ENCODE data around the gene C3orf18.

Gene C3orf18

GRCh38 chr3:50549226-50549625 lies 18.3 kb downstream of the C3orf18 start:
- DNase-seq = no peak

- no peak for DNase-seq
Measured at GRCh38 chr3:50545781-50546180, 21.8 kb downstream of the C3orf18 start.

GRCh38 chr3:50542177-50543034 lies 25.1 kb downstream of the C3orf18 start:
- peak; percentile 59 for DNase-seq

DNA sequence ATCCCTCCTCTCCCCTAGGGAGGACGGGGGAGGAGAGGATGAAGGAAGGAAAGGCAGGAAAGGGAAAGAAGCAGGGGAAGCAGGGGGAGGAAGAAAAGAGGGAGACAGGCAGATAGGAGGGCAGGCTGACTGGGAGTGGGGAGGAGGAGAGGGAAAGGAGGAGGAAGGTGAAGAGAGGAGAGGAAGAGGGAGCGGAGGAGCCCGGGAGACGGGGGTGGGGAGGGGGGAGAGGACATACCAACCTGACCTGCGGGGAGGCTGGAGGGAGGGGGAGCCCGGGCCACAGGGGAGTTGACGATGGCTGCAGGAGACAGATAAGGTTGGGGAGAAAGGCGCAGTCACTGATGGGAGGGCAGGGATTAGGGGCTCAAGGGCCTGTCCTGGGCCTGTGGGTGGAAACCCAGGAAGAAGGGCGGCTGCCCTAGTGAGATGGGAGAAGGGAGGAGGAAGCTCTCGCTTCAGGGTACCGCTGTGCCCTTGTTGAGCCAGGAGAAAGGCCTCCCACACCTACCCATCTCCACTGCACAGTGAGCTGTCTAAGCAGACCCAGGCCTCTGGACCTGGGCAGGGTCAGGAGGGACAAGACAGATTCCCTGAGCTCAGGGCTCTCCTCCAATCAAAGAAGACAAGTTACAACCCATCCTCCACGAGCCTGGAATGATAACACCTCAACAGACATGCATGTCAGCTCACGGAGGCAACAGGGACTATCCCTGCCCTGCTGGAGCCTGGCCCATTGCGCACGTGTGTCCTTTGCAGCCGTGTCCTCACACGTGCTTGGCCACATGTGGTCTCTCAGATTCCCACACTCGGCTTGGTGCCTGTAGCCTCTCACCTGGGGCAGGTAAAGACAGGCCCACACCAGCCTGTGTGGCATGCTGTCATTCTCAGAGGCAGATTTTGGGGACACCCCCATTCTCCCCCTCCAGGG lies 27.9 kb downstream of the C3orf18 start:
- no peak for DNase-seq

- DNase-seq = no peak
Measured at GRCh38 chr3:50537421-50538129, 30.0 kb downstream of the C3orf18 start.

GRCh38 chr3:50536471-50537180 lies 30.9 kb downstream of the C3orf18 start:
- no peak for DNase-seq

DNA sequence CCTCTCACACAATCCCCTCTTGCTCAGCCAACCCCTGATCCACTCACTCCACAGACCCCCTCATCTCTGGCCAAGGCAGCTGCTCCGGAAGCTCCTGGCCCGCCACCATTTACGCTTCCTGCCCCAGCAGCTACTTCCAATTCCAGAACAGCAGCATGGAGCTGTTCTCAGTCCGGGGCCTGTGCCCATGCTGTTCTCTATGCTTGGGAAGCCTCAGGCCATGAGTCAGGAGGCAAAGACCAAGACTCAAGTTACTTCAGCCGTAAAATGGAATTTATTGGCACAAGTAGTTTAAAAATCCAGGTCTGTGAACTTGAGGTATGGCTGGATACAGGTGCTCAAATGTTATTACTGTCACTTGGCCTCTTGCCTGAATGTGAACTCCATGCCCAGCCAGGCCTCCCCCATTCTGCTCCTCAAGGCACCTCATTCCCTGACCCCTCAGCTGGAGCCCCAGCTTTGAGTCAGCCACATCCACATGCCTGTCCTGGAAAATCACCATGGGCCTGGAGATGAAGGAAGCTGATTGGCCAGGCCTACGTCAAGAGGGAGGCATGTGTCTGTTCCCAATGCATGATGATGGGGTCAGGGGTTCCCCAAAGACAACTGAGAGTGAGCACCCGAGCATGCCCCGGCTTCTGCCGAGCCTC lies 32.7 kb downstream of the C3orf18 start:
- DNase-seq = no peak

DNA sequence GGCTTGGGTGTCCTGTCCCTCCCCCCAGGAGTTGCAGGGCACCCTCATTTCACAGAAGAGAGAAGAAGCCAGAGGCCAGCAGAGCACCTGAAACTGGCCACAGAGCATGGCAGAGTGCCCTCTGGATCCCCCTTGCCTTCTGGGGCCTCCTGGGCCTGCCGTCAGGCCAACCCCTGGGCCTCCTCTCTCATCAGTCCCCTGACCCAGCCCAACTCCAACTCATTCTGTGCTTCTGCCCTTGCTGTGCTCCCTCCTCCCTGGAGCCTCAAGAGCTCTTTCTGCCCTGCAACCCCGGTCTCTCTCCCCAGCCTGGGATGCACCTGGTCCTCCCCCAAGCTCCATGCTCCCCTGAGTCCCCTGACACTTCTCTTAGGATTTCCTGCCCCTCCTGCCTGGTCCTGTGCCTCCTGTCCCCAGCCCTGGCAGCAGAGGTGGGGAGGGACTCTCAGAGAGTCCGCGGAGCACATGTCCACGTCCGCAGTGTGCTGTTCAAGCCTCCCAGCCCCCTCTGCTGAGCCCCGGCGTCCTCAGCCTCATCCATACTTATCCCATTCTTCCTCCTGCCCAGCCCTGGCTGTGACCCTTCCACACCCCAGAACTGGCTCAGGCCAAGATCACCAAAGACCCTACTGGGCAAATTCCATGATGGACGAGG lies 33.6 kb downstream of the C3orf18 start:
- no peak for DNase-seq

DNA sequence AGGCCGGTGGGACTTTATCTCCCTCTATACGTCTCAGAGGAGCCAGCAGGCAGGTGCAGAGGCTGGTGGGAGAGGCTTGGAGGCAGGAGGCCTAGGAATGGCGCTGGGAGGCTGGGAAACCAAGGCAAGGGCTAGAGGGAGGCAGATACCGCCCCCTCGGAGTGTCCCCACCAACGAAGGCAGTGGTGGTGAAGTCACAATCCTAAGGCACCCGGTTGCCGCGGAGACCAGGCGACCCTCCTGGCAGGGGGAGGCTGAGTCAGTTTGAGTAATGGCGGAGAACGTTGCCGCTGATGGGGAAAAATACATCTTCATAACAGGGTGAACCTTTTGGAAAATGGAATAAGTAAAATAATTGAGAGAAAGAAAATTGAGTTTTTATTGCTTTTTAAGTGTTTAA lies 34.2 kb downstream of the C3orf18 start:
- DNase-seq = no peak

DNA sequence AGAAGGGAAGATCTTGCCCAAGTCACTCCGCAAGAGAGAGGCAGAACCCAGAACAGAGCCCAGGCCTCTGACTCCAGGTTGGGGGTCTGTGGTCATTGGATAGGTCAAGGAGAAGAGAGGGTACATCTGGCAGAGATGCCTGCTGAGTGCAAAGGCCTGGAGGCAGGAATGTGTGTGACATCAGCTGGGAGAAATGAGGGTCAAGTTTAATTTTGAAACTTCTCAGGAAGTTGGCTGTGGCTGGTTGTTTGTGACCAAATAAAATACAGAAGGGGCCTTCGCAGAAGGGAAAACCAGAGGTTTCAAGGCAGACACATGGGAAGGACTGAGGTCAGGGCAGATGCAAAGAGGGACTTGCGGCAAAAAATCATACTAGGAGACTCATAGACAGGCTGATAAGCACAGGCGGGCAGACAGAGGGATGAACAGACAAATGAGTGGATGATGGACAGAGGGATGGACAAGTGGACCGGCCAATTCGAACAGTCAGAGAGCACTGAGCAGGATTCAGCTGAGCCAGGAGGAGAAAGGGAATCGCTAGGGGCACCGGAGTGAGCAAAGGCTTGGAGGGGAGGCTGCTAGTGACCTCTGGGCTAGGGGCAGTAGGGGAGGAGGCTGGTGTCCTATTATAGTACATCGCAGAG lies 35.4 kb downstream of the C3orf18 start:
- no peak for DNase-seq

- DNase-seq = no peak
Measured at GRCh38 chr3:50531201-50531600, 36.3 kb downstream of the C3orf18 start.

- no peak for DNase-seq
Measured at GRCh38 chr3:50530001-50530970, 37.3 kb downstream of the C3orf18 start.

DNA sequence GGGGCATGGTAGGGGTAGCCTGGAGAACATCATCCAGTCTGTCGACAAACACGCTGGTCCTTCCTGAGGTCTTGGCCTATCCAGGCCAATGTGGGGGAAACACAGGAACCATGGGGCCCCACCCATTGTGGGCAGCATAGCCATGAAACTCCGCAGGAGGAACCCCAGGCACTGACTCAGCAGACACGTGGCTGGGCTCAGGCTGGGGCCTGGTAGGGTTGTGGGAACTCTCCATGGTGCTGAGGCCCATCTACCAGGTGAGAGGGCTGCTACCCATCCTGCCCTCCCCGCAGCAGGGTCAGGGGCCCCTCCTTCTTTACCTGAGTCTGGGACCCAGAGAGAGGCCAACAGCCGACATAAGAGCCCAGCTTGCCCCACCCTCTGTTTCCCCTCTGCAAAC lies 41.6 kb downstream of the C3orf18 start:
- peak; percentile 52 for DNase-seq

- no peak for DNase-seq
Measured at GRCh38 chr3:50525191-50525910, 42.2 kb downstream of the C3orf18 start.

GRCh38 chr3:50524746-50525145 lies 42.8 kb downstream of the C3orf18 start:
- DNase-seq = no peak

GRCh38 chr3:50523279-50523811 lies 44.2 kb downstream of the C3orf18 start:
- no peak for DNase-seq

- no peak for DNase-seq
Measured at GRCh38 chr3:50521572-50521971, 46.0 kb downstream of the C3orf18 start.

DNA sequence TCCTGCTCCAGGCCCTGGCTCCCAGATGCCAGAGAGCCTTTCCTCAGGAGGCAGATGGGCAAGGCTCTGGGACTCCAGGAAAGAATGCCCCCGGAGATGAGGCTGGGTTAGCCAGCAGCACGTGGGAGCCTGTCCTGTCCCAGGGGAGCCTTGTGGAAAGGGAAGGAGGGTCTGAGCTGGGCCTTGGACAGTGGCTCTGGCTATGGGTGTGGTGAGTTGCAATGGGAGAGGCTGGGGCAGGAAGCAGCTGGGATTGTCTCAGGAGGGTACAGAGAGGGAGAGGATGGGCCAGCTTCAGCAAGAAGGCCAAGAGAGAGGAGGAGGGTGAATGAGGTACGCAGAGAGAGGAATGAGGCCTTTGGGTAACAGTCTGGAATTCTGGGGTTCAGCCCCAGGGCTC lies 46.7 kb downstream of the C3orf18 start:
- DNase-seq = no peak

Measured in activated naive CD4-positive, alpha-beta T cell treated with anti-CD3 and anti-CD28 coated beads, Interleukin-2, amount 50 U/mL, for 16 hours (primary cell).